ENCODE results near the gene FUT3. TPM values are rescaled to one million over a fixed set of nuclear protein-coding genes. Genes with fewer than 3 reads are reported as not detected.

Gene FUT3
- total RNA-seq (2022; extraction: Qiagen RNA extraction; ENCODE audit: low read depth), result 0.20 TPM in 1 of 5 replicates, not detected in the others

GRCh38 chr19:5851302-5851701, at the start of gene FUT3:
Gene FUT3 (minus strand): TSS chr19:5851449.

GRCh38 chr19:5839065-5840017, 11.9 kb downstream of the FUT3 start, which contains the start of gene FUT6:
Gene FUT6 (minus strand): TSS chr19:5839702. CDS start chr19:5832567, 7,135 bp downstream.

GRCh38 chr19:5804516-5805461, 46.5 kb downstream of the FUT3 start, which contains the start of gene NRTN:
Gene NRTN (plus strand): TSS chr19:5805067. CDS start chr19:5824166, 19,099 bp downstream.

Other genes starting within 250 kb of the FUT3 start
- 25.7 to 36.2 TPM (median 34.0 TPM) in 5 replicates for gene SAFB2, start 228.7 kb downstream of the FUT3 start, total RNA-seq (2022; extraction: Qiagen RNA extraction; ENCODE audit: low read depth)
- gene SAFB, start 228.4 kb downstream of the FUT3 start, total RNA-seq (2022; extraction: Qiagen RNA extraction; ENCODE audit: low read depth), result 49.4 to 56.8 TPM (median 52.6 TPM) in 5 replicates
- 49.7 to 74.6 TPM (median 63.9 TPM) in 5 replicates for gene MICOS13, start 170.9 kb downstream of the FUT3 start, total RNA-seq (2022; extraction: Qiagen RNA extraction; ENCODE audit: low read depth)
- 3.6 to 5.1 TPM (median 4.7 TPM) in 5 replicates for gene HSD11B1L, start 170.4 kb downstream of the FUT3 start, total RNA-seq (2022; extraction: Qiagen RNA extraction; ENCODE audit: low read depth)
- gene RPL36, start 161.2 kb downstream of the FUT3 start, total RNA-seq (2022; extraction: Qiagen RNA extraction; ENCODE audit: low read depth), result 707 to 899 TPM (median 777 TPM) in 5 replicates
- gene LONP1, start 131.3 kb downstream of the FUT3 start, total RNA-seq (2022; extraction: Qiagen RNA extraction; ENCODE audit: low read depth), result 47.9 to 61.8 TPM (median 60.1 TPM) in 5 replicates
- gene CATSPERD, start 130.8 kb downstream of the FUT3 start, total RNA-seq (2022; extraction: Qiagen RNA extraction; ENCODE audit: low read depth), result not detected in 5 replicates
- gene PRR22, start 66.7 kb downstream of the FUT3 start, total RNA-seq (2022; extraction: Qiagen RNA extraction; ENCODE audit: low read depth), result 1.3 to 3.4 TPM (median 2.9 TPM) in 5 replicates
- gene DUS3L, start 60.3 kb downstream of the FUT3 start, total RNA-seq (2022; extraction: Qiagen RNA extraction; ENCODE audit: low read depth), result 25.9 to 32.3 TPM (median 28.6 TPM) in 5 replicates
- gene NRTN, start 46.4 kb downstream of the FUT3 start, total RNA-seq (2022; extraction: Qiagen RNA extraction; ENCODE audit: low read depth), result 0.85 to 1.6 TPM (median 1.5 TPM) in 5 replicates
- gene FUT6, start 11.7 kb downstream of the FUT3 start, total RNA-seq (2022; extraction: Qiagen RNA extraction; ENCODE audit: low read depth), result not detected in 5 replicates
- not detected in 5 replicates for gene FUT5, start 19.1 kb upstream of the FUT3 start, total RNA-seq (2022; extraction: Qiagen RNA extraction; ENCODE audit: low read depth)
- gene NDUFA11, start 52.3 kb upstream of the FUT3 start, total RNA-seq (2022; extraction: Qiagen RNA extraction; ENCODE audit: low read depth), result 223 to 297 TPM (median 285 TPM) in 5 replicates
- 0.21 to 0.65 TPM (median 0.61 TPM) in 5 replicates for gene VMAC, start 53.4 kb upstream of the FUT3 start, total RNA-seq (2022; extraction: Qiagen RNA extraction; ENCODE audit: low read depth)
- gene CAPS, start 62.8 kb upstream of the FUT3 start, total RNA-seq (2022; extraction: Qiagen RNA extraction; ENCODE audit: low read depth), result 0.86 to 1.5 TPM (median 0.96 TPM) in 5 replicates
- 39.7 to 43.9 TPM (median 43.0 TPM) in 5 replicates for gene RANBP3, start 126.7 kb upstream of the FUT3 start, total RNA-seq (2022; extraction: Qiagen RNA extraction; ENCODE audit: low read depth)

Measured in A549 treated with GW870086 at 1 μM for 4 hours (cell line).